Activated T-cell treated with anti-CD3 and anti-CD28 coated beads for 4 hours (primary cell): ENCODE results near the gene SMIM33.
"Not testable (repeated sequence)": the region's sequence is repeated elsewhere in the genome, so short reads cannot be mapped to it uniquely, and the experiment has no call there.

Experiments used
- DNase-seq: peaks from one replicate; pipeline ENCODE4 v3.0.0-alpha.2; 2020

The SMIM33 gene

DNA sequence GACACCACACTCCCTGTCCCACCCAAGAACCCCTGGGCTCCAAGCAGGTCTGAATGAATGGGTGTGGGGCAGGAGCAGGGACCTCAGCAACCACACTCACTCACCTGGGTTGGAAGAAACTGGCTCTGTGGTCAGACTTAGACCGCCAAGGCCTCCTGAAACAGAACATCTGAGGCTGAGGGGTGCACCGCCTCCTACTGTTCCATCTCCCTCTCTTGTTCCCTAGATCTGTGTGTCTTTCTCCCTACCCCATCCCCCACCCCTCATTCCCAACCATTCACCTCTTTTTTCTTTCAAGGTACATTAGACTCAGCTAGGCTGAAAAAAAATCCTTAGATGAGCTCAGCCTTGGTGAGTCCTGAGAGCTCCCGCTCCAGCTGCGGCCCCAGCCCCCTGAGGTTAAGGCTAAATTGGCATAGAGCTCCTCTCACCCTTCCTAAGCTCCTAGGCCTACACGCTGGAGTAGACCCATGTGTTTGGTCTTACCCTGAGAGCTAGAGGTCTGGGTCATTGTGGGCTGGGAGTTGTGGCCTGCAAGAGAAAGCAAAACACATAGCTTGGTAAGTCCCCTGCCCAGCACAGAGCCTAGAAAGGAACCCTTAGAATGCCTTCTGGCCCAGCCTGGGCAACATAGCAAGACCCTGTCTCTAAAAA lies 13.0 kb upstream of the SMIM33 start:
- no peak for DNase-seq

DNA sequence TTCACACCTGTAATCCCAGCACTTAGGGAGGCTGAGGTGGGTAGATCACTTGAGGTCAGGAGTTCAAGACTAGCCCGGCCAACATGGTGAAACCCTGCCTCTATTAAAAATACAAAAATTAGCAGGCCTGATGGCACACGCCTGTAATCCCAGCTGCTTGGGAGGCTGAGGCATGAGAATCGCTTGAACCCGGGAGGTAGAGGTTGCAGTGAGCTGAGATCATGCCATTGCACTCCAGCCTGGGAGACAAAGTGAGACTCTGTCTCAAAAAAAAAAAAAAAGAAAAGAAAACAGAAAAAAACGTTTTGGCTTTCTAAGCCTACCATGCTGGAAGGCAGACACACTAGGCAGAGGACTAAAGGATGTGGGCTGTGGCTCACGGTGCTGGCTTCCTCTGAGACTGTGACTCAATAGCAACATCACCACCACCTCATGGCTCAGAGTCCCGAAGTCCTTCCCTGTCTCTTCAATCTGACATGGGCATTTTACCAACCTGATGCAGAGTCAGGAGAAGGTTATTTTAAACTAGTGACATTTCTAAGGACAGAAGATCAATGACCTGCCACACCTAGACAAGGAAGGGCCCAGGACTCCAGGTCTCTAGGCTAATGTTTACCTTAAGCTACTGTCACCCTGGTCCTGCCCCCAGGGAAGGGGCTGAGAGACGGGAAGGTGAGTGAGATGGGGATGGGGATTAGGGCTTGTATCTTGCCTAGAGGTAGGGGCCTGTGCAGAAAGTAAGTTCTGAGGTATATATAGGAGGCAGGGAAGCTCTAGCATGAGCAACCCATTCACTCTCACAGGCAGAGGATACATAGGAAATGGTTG lies 12.0 kb upstream of the SMIM33 start:
- DNase-seq = peak; percentile 52

DNA sequence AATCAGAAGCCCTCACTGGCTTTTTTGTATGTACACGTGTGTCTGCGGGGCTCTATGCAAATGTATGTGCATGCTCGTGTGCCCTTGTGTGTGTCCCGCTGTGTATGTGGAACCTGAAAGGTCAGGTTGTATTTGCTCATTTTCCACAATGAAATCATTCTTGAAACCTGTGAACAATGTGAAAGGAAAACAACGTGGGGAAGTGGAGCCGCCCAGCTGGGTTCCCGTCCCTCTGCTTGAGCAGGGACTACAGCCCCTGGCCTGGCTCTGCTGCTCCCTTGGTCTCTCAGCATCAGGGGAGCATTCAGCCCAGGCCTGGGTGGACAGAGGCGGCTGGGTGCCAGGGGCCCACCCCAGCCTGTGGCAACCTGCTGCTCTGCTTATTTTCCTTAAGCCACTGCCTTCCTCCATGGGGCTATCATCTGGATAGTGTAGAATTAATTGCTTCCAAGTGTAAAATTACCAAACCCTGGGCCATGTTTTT lies 11.3 kb upstream of the SMIM33 start:
- no peak for DNase-seq

DNA sequence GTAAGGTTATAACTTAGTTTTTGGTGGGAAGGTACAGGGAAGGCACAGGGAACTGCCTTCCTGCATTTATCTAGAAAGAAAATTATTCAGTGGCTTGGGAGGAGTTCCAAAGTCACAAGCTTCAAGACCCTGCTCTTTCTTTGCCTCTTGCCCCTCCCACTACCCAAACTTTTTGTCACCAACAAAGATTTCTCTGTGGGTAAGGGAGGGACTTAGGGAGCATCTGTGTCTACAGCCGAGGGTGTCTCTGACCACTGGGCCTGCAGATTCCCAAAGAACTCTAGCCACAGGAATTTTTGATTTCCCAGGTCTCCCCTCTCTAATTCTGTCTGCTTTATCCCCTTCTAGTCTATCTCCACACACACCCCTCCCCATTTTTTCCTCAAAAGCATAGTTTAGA lies 10.3 kb upstream of the SMIM33 start:
- no peak for DNase-seq

DNA sequence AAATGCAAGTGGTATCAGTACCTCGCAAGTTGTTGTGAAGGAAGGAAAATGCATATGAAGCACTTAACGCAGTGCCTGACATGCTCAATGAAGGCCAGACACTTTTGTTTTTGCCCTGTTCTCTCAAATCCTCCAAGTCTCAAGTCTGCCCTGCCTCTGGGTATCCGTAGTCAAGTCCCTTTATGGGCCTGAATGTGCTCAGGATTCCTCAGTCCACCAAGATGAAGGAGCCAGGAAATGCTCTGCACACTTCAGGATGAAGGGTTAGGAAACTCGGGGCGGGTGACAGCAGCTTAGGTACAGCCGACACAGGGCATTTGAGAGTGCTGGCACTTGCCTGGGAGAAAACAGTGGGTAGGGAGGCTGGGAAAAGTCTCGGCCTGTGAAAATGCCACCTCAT lies 9.6 kb upstream of the SMIM33 start:
- no peak for DNase-seq

DNA sequence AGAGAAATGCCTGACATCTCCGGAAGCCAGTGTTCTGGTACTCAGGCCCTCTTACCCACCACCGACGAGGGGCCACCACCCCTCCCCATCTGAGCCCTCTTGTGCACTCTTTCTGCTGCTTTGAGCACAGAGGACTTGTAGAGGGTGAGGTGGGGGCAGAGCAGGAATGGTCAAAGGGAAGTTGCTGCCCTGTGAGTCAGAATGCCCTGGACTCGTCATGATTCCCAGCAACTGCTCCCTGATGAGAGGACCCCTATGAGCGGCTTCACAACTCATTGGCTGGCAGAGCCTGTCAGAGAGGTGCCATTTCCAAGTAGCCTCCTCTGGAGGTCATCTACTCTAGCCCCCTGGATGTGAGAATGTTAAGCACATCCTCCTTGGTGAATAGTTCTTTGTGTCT lies 9.1 kb upstream of the SMIM33 start:
- no peak for DNase-seq

DNA sequence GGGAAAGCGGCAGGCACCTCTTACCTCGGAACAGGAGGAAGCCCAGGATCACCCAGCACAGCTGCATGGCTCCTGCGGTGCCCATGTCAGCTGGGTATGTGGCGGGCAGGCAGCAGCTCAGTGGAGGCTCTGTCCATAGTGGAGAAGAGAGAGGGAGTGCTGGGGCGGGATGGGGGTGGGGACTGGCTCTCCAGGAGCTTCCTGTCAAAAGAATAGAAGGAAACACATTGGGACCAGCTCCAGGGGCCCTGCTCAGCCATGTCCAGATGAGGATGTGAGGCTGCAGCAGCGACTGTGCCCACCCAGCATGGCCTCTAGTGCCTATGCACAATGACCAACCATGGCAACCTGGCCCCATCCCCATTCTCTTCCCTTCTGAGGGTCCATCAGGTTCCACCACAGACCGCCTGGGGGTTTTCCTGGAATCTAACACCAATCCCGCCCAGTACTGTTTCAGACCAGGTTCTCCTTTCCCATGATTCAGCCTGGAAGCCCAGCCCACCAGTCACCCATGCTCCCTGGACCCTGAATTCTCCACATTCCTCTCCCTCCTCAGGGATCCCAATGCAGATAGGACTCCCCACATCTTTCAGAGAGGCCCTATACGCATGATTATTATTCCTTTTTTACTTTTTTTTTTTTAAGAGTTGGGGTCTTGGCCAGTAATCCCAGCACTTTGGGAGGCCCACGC lies 8.1 kb upstream of the SMIM33 start, which contains the start of gene ECSCR:
ECSCR (minus strand) TSS at position 158 of the 691 bp plus-strand sequence; CDS start at position 85, 73 bp downstream.
- no peak for DNase-seq

DNA sequence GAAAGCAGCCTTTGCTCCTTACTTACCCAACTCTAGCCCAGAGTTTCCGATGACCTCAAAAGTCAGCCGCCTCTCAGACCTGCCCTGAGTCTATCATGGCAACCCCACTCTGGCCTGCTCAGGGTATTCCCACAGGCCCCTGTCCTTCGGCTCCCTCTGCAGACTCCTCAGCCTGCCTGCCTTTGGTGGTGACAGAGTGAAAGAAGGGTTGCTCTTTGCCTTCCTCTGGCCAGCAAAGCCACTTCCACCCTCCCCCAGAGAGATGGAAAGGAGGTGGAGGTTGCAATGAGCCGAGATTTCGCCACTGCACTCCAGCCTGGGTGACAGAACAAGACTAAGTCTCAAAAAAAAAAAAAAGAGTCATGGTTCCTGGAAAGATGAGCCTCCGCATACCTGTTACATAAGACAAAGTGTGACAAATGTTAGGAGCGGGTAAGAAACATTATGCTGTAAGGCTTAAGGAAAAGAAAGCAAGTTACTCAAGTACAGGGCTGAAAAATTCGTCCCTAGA lies 2.3 kb upstream of the SMIM33 start:
- no peak for DNase-seq

DNA sequence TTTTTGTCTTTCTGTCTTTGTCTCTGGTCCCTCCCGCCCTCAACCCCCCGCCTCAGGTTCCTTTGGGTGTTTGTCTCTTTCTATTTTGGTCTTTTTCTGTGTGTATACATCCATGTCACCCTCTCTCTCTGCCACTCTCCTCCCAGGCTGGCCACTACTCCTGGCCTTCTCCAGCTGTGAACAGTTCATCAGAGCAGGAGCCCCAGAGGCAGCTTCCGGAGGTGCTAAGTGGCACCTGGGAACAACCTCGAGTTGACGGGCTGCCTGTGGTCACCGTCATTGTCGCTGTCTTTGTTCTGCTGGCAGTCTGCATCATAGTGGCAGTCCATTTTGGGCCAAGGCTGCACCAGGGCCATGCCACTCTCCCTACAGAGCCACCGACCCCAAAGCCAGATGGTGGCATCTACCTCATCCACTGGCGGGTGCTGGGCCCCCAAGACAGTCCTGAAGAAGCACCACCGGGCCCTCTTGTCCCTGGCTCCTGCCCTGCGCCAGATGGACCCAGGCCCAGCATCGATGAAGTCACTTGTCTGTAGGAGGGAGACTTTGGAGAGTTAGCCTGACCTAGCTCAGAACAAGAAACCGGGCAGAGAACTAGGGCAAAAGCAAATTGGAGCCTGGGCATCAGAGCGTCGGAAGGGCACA lies 1.7 kb downstream of the SMIM33 start:
- DNase-seq = no peak

DNA sequence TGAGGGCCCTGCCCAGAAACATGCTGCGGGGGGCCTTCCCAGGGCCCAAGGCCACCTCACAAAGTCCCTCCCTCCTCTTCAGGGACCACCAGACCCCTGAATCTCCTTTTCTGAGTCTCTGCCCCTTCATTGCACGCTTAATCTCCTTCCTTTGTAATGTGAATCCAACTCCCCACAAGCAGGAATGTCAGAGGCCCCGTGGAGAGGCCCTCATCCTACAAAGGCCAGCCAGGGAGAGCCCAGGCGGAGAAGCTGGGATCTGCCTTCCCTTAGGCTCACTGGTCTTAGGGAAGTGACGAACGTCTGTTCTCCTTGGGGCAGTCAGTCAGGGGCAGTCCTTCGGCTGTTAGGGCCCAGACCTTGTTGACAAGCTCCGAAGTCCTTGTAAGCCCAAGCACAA lies 2.3 kb downstream of the SMIM33 start:
- no peak for DNase-seq

DNA sequence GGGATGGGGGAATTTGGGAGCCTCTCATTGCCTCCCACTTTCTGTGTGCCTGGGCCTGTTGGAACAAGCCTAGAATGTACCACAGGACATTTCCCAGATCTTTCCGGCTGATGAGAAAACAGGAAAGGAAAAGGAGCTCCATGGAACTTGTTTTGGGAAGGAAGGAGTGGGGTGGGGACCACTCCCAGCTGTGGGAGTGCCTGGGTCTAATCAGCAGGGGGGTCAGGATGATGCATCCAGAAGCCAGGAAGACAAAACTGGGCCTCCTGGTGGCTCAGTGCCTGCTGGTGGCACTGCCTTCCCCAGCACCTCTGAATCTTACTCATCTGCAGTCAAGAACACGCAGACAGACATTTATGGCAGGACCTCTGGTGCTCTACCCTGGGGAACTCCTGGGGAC lies 2.8 kb downstream of the SMIM33 start:
- DNase-seq = no peak

DNA sequence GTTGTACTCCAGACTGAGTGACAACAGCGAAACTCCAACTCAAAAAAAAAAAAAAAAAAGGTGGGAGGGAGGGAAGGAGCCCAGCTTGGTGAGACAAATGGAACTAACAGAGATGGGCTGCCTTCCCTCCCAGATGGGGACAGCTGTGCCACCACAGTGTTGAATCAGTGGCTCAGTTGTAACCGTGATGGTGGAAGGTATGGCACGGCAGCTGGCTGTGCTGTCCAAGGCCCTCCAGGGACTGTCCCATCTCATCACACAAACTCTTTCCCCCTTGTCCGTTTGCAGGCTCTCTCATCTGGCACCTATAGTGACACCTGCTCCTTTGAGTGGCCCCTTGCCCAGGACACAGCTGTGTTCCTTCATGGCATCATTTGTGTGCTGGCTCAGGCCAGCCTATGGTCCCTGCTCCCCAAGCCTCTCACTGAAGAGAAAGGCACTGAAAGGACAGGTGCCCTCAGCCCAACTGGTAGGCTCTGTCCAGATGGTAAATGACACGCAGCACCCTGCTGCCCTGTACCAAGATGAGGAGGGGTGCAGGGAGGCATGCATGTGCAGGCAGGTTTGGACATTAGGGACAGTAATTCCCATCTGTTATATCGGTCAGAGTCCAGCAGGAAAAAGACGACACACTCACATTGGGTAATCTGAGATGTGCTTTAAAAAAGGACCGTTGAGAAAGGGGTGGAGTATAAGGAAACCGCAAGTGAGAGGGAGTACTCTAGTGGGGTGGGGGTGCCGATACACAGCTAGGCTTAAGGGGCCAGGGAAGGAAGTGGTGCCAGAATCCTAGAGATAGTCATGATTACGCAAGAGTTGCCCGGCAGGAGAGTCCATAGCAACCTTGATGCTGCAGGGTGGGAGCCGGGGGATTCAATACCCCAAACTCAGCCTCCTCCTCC lies 4.3 kb downstream of the SMIM33 start:
- no peak for DNase-seq

DNA sequence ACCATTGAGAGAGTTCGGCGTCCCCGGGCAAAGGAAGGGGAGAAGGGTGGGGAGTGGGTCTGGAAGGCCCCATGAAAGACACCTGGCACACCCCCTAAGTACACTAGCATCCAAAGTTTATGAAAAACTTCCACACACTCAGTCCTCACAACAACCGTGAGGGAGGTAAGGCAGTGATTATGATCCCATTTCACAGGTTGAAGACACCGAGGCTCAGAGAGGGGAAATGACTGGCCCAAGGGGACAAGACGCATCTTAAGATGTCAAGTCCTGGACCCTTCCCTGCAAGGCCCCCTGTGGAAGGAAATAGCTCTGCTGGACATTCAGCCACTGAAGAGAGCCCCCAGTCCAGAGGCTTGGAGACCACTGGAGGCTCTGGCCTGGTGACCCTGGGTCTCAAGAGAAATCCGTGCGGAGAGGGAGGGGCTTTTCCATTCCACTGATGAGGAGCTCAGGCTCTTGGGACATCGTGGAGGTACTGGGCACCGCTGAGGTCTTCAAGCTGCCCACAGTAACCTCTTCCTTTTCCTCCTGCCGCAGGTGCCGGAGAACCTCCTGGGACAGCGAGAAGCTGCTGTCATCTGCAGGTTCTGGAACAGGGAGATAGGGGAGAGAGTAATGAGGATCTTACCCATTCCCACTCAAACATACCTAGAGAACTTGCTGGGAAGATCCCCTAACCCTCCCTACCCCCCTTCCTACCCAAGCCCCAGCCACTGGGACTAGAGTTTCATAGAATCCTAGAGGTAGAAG lies 5.2 kb downstream of the SMIM33 start:
- DNase-seq = no peak

DNA sequence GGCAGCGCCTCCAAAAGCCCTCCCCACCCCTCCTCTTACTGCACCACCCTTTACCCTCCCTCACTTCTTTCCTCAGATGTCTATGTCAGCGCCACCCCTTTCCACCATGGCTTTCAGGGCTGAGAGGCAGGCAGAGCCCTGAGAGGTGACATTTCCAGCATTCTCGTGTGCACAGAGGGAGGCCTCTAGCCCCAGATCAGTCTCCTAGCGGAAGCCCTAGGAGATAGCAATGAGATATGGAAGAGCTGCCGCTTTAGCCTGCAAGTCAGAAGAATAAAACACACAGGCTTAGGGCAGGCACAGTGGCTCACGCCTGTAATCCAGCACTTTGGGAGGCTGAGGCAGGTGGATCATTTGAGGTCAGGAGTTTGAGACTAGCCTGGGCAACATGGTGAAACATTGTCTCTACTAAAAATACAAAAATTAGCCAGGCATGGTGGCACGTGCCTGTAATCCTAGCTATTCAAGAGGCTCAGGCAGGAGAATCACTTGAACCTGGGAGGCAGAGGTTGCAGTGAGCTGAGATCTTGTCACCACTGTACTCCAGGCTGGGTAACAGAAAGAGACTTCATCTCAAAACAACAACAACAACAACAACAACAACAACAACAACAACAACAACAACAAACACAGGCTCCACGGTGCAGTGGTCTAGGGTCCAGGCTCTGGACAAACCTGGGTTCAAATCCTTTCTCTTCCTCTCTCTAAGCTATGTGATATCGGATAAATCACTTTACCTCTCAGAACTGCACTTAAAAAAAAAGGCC lies 8.0 kb downstream of the SMIM33 start:
- DNase-seq = not testable (repeated sequence)

DNA sequence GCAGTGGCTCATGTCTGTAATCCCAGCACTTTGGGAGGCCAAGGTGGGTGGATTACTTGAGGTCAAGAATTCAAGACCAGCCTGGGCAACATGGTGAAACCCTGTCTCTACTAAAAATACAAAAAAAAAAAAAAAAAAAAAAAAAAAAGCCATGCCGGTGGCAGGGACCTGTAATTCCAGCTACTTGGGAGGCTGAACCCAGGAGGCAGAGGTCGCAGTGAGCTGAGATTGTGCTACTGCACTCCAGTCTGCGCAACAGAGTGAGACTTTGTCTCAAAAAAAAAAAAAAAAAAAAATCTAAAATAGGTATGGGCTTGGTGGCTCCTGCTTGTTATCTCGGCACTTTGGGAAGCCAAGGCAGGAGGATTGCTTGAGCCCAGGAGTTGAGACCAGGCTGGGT lies 8.9 kb downstream of the SMIM33 start:
- DNase-seq = not testable (repeated sequence)

DNA sequence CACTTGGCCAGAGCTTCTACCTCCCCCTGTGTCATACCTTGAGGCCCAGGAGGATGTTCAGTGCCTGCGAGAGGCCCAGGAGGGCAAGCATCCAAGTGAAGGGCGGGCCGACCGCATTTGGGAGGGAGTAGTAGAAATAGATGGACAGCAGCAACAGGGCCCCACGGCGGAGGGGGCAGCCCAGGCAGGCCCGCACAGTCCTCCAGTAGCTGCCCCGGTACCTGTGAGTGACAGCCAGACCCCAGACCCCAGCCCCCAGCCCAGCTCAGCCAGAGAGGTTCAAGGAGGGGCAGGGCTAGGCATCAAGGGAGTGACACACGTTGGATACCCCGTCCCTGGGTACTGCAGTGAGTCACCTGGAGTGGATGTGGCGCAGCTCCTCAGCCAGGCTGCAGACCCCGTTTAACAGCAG lies 10.3 kb downstream of the SMIM33 start:
- DNase-seq = no peak

DNA sequence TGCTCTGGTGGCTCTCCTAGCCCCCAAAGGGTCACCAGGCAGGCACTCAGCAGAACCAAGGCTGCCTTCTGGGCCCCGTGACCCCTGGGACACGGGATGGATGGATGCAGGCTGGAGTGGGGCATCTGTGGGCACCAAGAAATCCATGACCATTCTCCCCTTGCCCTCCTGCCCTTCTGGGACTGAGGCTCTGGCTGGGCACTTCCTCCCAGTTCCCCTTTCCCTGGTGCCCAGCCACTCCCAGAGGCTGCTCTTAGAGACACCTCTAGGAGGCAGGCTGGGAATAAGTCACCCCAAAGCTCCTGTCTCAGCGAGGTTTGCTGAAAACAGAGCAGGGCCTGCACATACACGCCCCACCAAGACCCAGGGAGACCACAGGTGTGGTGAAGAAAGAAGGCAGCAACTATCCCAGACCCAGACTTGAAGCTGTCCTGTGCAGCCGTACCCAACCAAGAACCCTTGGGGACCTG lies 10.8 kb downstream of the SMIM33 start:
- no peak for DNase-seq

DNA sequence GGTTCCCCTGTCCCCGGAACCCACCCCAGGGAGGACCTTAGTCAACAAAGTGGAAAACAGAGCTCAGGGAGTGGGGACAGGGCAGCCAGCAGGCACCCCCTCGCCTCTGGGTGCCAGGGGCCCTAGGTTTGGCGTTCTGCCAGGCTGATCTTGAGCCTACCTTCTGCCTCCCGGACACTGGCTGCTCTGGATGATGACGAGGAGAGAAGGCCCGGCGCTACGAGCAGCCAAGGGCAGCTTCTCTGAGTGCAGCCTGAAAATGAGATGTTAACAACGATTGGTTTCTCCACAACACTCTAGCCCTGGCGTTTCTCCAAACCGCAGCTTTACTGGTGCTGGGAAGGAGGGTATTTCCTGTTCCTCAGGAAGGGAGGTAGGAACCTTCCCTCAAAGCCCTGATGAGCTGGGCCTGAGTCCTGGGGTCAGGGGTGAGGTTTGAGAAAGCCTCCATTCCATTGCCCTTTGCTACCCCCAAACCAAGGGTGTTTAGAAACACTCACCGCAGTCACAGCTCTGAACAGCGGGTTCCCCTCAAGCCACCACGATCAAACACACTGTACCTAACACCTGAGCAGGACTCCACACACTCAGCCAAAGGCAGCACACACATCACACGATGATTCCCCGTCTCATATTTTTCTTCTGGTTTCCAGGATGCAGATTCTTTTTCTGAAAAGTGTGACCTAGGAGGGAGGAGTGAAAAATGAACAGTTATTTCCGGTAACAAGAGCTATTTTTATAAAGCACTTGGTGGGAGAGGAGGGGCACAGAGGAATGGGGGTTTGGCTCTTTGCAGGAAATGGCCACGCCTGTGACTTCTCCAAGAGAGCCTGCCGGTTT lies 11.5 kb downstream of the SMIM33 start, which contains the start of gene STING1:
STING1 (minus strand) TSS at position 709 of the 840 bp plus-strand sequence. CDS start 1,054 bp downstream, outside the sequence.
- DNase-seq = no peak

DNA sequence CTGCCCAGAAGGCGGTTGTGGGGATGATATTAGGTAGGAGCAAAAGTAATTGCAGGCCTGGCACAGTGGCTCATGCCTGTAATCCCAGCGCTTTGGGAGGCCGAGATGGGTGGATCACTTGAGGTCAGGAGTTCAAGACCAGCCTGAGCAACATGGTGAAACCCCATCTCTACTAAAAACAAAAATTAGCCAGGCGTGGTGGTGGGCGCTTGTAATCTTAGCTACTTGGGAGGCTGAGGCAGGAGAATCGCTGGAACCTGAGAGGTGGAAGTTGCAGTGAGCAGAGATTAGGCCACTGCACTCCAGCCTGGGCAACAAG lies 12.0 kb downstream of the SMIM33 start:
- DNase-seq = not testable (repeated sequence)
